Trophoblast cell (in vitro differentiated cells and primary cell): ENCODE data around the gene BEND3.

ENCODE experiments used
- DNase-seq, 2 donors: peaks; one replicate each; pipeline ENCODE4 v3.0.0-alpha.2; 2016
- H2AFZ ChIP-seq: 2 replicates; pipeline ENCODE4 v1.6.1; 2013; ENCODE audit warnings: low read length, moderate library complexity, mild to moderate bottlenecking; ENCODE audit not compliant: insufficient read depth, poor library complexity
- H2AK5ac ChIP-seq: 2 replicates; pipeline ENCODE4 v1.6.1; 2013; ENCODE audit warnings: mild to moderate bottlenecking, low read length
- H2BK120ac ChIP-seq: 2 replicates; pipeline ENCODE4 v1.6.1; 2013; ENCODE audit warnings: low read length, mild to moderate bottlenecking, moderate library complexity; ENCODE audit not compliant: insufficient read depth, poor library complexity
- H2BK12ac ChIP-seq: 2 replicates; pipeline ENCODE4 v1.6.1; 2013; ENCODE audit warnings: mild to moderate bottlenecking, low read length, moderate library complexity
- H2BK5ac ChIP-seq: 2 replicates; pipeline ENCODE4 v1.6.1; 2013; ENCODE audit warnings: low read length, low read depth, moderate library complexity, mild to moderate bottlenecking; ENCODE audit not compliant: poor library complexity
- H3K14ac ChIP-seq: 2 replicates; pipeline ENCODE4 v1.6.1; 2013; ENCODE audit warnings: mild to moderate bottlenecking, low read length
- H3K18ac ChIP-seq: 2 replicates; pipeline ENCODE4 v1.6.1; 2013; ENCODE audit warnings: mild to moderate bottlenecking, low read length
- H3K23ac ChIP-seq: 2 replicates; pipeline ENCODE4 v1.6.1; 2013; ENCODE audit warnings: low read length
- H3K27ac ChIP-seq: 2 replicates; pipeline ENCODE4 v1.5.1; 2013; ENCODE audit warnings: low read depth, mild to moderate bottlenecking, inconsistent platforms, low read length, moderate library complexity
- H3K27me3 ChIP-seq: 2 replicates; pipeline ENCODE4 v1.6.1; 2013; ENCODE audit warnings: inconsistent platforms, mild to moderate bottlenecking, low read length, moderate library complexity; ENCODE audit not compliant: insufficient read depth
- H3K36me3 ChIP-seq, 2 experiments: 1 replicate in 1 of 2; 2 replicates in 1 of 2; pipeline ENCODE4 v1.6.1; 2013; ENCODE audit warnings: low read length in 2 of 2, mild to moderate bottlenecking in 2 of 2, moderate library complexity in 1 of 2; ENCODE audit not compliant: insufficient read depth in 2 of 2, control insufficient read depth in 1 of 2
- H3K4ac ChIP-seq: 2 replicates; pipeline ENCODE4 v1.6.1; 2013; ENCODE audit warnings: low read depth, mild to moderate bottlenecking, low read length, moderate library complexity
- H3K4me1 ChIP-seq, 2 experiments: 1 replicate in 1 of 2; 2 replicates in 1 of 2; pipeline ENCODE4 v1.6.1; 2013; ENCODE audit warnings: low read length in 2 of 2, mild to moderate bottlenecking in 2 of 2, moderate library complexity in 1 of 2; ENCODE audit not compliant: insufficient read depth in 2 of 2, control insufficient read depth in 1 of 2
- H3K4me2 ChIP-seq: 2 replicates; pipeline ENCODE4 v1.6.1; 2013; ENCODE audit warnings: inconsistent platforms, mild to moderate bottlenecking, low read length, moderate library complexity
- H3K4me3 ChIP-seq: 2 replicates; pipeline ENCODE4 v1.5.1; 2013; ENCODE audit warnings: mild to moderate bottlenecking, low read depth, low read length, inconsistent platforms
- H3K79me1 ChIP-seq: one replicate; pipeline ENCODE4 v1.6.1; 2013; ENCODE audit warnings: low read length
- H3K79me2 ChIP-seq: 2 replicates; pipeline ENCODE4 v1.6.1; 2013; ENCODE audit warnings: low read length, mild to moderate bottlenecking; ENCODE audit not compliant: control insufficient read depth, insufficient read depth, poor library complexity
- H3K9ac ChIP-seq: 2 replicates; pipeline ENCODE4 v1.6.1; 2013; ENCODE audit warnings: mild to moderate bottlenecking, low read length
- H3K9me3 ChIP-seq: 2 replicates; pipeline ENCODE4 v1.6.1; 2013; ENCODE audit warnings: low read depth, mild to moderate bottlenecking, control low read depth, inconsistent platforms, low read length; ENCODE audit not compliant: insufficient read depth
- H4K12ac ChIP-seq: 2 replicates; pipeline ENCODE4 v1.6.1; 2013; ENCODE audit warnings: low read depth, mild to moderate bottlenecking, low read length, moderate library complexity
- H4K8ac ChIP-seq: 2 replicates; pipeline ENCODE4 v1.6.1; 2013; ENCODE audit warnings: low read depth, mild to moderate bottlenecking, low read length, moderate library complexity
- H4K91ac ChIP-seq: one replicate; pipeline ENCODE4 v1.6.1; 2013; ENCODE audit warnings: low read depth, mild to moderate bottlenecking, low read length, moderate library complexity
- WGBS: extraction: QIAGEN DNeasy Blood & Tissue Kit; methylation state at CpG from one replicate; pipeline ENCODE4 v1.1.7; 2013; ENCODE audit warnings: missing lambda C conversion rate; ENCODE audit not compliant: insufficient read length, insufficient coverage; ENCODE audit errors: extremely low coverage; 5-methylcytosine and 5-hydroxymethylcytosine counted together

Gene BEND3

DNA sequence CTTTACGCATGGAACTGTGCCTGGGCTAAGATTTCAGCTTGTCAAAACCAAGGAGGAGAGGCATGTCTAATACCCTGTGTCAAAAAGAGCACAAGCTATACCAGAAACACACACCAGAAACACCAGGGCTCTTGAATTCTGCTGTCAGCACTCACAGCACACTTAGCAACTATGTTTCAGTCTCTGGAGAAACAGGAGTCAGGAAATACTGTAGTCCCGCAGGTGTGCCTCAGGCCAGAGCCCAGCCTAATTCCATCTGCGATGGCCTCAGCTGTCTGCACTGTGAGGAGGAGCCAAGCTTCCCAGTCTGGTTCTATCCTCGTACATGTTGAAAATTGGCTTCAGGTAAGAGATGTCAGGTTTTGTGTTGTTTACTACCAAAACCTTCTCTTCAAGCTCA is 55.7 kb downstream of the BEND3 start:
- H3K23ac ChIP-seq: no peak overlapping the region
- H3K27ac ChIP-seq: no peak overlapping the region
- no peak overlapping the region for H4K12ac ChIP-seq
- DNase-seq: peak; percentile 86 to 93
- no peak overlapping the region for H3K4me3 ChIP-seq
- no peak overlapping the region for H3K18ac ChIP-seq
- H3K79me2 ChIP-seq: no peaks in the 10 kb centered on the region
- H3K36me3 ChIP-seq: no peaks in the 10 kb centered on the region
- no peak overlapping the region for H3K4ac ChIP-seq
- H2AK5ac ChIP-seq: no peak overlapping the region
- no peak overlapping the region for H2AFZ ChIP-seq
- peaks cover 0 to 2% of the 10 kb centered on the region in 2 experiments for H3K4me1 ChIP-seq
- no peak overlapping the region for H2BK120ac ChIP-seq
- H3K9ac ChIP-seq: no peak overlapping the region
- H4K91ac ChIP-seq: no peak overlapping the region
- no peak overlapping the region for H3K4me2 ChIP-seq
- no peaks in the 10 kb centered on the region for H3K79me1 ChIP-seq
- H2BK5ac ChIP-seq: no peak overlapping the region
- no peak overlapping the region for H4K8ac ChIP-seq
- H3K27me3 ChIP-seq: no peaks in the 10 kb centered on the region
- no peaks in the 10 kb centered on the region for H3K9me3 ChIP-seq
- WGBS: no CpG with 5 or more reads among the region's 4 CpGs
- no peak overlapping the region for H2BK12ac ChIP-seq
- H3K14ac ChIP-seq: no peak overlapping the region

DNA sequence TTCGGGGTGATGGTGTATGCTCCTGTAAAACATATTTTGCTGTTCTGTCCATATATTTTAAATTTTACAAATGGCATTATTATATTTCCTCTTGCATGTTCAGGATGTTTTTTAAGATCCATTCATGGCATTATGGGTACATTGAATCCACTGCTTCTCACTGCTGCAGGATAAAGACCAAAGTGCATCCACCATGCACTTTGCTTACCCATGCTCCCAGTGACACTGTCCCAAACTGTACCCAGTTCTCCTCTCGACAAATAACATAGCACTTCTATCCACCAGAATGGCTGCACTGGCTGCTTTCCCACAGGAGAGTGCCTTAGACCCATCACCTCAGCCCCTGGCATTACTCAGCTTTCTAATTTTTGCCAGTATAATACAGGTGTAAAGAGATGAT is 57.6 kb downstream of the BEND3 start:
- no peaks in the 10 kb centered on the region for H3K79me2 ChIP-seq
- H4K91ac ChIP-seq: no peak overlapping the region
- no peak overlapping the region for H4K8ac ChIP-seq
- H3K36me3 ChIP-seq: no peaks in the 10 kb centered on the region
- H3K9ac ChIP-seq: no peak overlapping the region
- H2AFZ ChIP-seq: no peak overlapping the region
- no peak overlapping the region for H2BK120ac ChIP-seq
- H4K12ac ChIP-seq: no peak overlapping the region
- H3K79me1 ChIP-seq: no peaks in the 10 kb centered on the region
- no peaks in the 10 kb centered on the region for H3K27me3 ChIP-seq
- no peak overlapping the region for H3K23ac ChIP-seq
- no peak overlapping the region for H3K4me2 ChIP-seq
- no peak overlapping the region for H3K14ac ChIP-seq
- no peak overlapping the region for H2BK5ac ChIP-seq
- no peak overlapping the region for H3K18ac ChIP-seq
- no peak overlapping the region for H2BK12ac ChIP-seq
- DNase-seq: no peak
- no peak overlapping the region for H2AK5ac ChIP-seq
- no peak overlapping the region for H3K27ac ChIP-seq
- H3K4me1 ChIP-seq: peaks cover 0 to 2% of the 10 kb centered on the region in 2 experiments
- H3K4me3 ChIP-seq: no peak overlapping the region
- WGBS: no CpG with 5 or more reads among the region's 2 CpGs
- no peaks in the 10 kb centered on the region for H3K9me3 ChIP-seq
- H3K4ac ChIP-seq: no peak overlapping the region

DNA sequence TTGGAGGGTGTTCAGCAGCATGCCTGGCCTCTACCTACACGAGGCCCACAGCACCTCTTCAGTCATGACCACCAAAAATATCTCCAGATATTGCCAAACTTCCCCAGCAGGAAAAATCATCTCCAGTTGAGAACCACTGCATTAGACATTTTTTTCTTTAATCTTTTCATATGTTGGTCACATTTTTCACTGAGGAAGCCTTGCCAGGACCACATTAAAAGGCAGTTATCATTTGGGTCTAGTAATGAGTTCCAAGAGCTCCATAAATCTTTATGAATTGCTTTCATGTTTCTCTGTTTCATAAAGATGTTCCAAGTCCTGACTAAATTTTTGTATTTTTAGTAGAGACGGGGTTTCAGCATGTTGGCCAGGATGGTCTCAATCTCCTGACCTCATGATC is 58.5 kb downstream of the BEND3 start:
- no peak overlapping the region for H3K9ac ChIP-seq
- no peak overlapping the region for H3K4ac ChIP-seq
- H4K12ac ChIP-seq: no peak overlapping the region
- no peaks in the 10 kb centered on the region for H3K79me2 ChIP-seq
- no peak overlapping the region for H3K18ac ChIP-seq
- H3K23ac ChIP-seq: no peak overlapping the region
- WGBS: no CpG with 5 or more reads among the region's 2 CpGs
- H2BK120ac ChIP-seq: no peak overlapping the region
- H2BK5ac ChIP-seq: no peak overlapping the region
- no peaks in the 10 kb centered on the region for H3K27me3 ChIP-seq
- H2BK12ac ChIP-seq: no peak overlapping the region
- no peak overlapping the region for H2AK5ac ChIP-seq
- H3K27ac ChIP-seq: no peak overlapping the region
- no peak overlapping the region for H3K4me3 ChIP-seq
- no peak overlapping the region for H4K8ac ChIP-seq
- no peak for DNase-seq
- H3K36me3 ChIP-seq: no peaks in the 10 kb centered on the region
- H3K9me3 ChIP-seq: no peaks in the 10 kb centered on the region
- H3K4me1 ChIP-seq: peaks cover 0 to 2% of the 10 kb centered on the region in 2 experiments
- no peak overlapping the region for H3K4me2 ChIP-seq
- no peaks in the 10 kb centered on the region for H3K79me1 ChIP-seq
- H4K91ac ChIP-seq: no peak overlapping the region
- H3K14ac ChIP-seq: no peak overlapping the region
- H2AFZ ChIP-seq: no peak overlapping the region

DNA sequence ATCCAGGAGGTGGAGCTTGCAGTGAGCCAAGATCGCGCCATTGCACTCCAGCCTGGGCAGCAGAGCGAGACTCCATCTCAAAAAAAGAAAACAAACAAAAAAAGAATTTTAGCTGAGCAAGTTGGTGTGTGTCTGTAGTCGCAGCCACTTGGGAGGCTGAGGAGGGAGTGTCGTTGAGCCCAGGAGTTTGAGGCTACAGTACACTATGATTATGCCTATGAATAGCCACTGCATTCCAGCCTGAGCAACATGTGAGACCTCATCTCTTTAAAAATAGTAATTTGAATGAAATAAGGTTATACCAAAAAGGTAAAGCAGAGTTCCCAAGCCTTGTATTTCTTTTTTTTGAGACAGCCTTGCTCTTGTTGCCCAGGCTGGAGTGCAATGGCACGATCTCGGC is 67.5 kb downstream of the BEND3 start:
- no peak overlapping the region for H3K18ac ChIP-seq
- H3K4me1 ChIP-seq: peaks cover 0 to 2% of the 10 kb centered on the region in 2 experiments
- H3K9ac ChIP-seq: no peak overlapping the region
- no peak for DNase-seq
- no peaks in the 10 kb centered on the region for H3K27me3 ChIP-seq
- no peaks in the 10 kb centered on the region for H3K79me2 ChIP-seq
- H2BK5ac ChIP-seq: no peak overlapping the region
- no peak overlapping the region for H4K12ac ChIP-seq
- no peak overlapping the region for H2BK12ac ChIP-seq
- H3K79me1 ChIP-seq: no peaks in the 10 kb centered on the region
- no peak overlapping the region for H3K23ac ChIP-seq
- no peak overlapping the region for H3K27ac ChIP-seq
- H2BK120ac ChIP-seq: no peak overlapping the region
- no peak overlapping the region for H3K4me3 ChIP-seq
- no peak overlapping the region for H2AK5ac ChIP-seq
- H4K91ac ChIP-seq: no peak overlapping the region
- no CpG with 5 or more reads among the region's 7 CpGs for WGBS
- H3K9me3 ChIP-seq: no peaks in the 10 kb centered on the region
- no peak overlapping the region for H3K4ac ChIP-seq
- H3K14ac ChIP-seq: no peak overlapping the region
- H2AFZ ChIP-seq: no peak overlapping the region
- no peak overlapping the region for H3K4me2 ChIP-seq
- no peak overlapping the region for H4K8ac ChIP-seq
- H3K36me3 ChIP-seq: peaks cover 2 to 3% of the 10 kb centered on the region in 2 experiments
